HG02938 (cell line): ENCODE data around the gene EN2.

ENCODE experiments used
- ATAC-seq: cut with Tn5 transposase; IDR thresholded peaks from one replicate; pipeline ENCODE4 v1.9.1; 2021; ENCODE audit warnings: mild to moderate bottlenecking, moderate library complexity; ENCODE audit not compliant: unreplicated experiment

Gene EN2

DNA sequence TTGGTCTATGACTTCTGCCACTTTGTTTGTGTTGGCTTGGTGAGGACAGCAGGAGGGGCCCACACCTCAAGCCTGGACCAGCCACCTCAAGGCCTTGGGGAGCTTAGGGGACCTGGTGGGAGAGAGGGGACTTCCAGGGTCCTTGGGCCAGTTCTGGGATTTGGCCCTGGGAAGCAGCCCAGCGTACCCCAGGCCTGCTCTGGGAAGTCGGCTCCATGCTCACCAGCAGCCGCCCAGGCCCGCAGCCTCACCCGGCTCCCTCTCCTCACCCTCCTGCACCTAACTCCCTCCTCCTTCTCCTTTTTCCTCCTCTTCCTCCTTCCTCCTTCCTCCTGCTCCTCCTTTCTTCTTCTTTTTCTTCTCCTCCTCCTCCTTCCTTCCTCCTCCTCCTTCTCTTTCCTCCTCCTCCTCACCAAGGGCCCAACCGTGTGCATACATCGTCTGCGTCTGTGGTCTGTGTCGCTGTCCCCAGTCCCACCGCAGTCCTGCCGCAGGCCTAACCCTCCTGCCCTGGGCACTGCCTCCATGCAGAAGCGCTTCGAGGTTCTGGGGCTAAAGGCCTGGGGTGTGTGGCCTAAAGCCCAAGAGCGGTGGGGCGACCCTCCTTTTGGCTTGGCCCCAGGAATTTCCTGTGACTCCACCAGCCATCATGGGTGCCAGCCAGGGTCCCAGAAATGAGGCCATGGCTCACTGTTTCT lies 5.3 kb downstream of the EN2 start:
- ATAC-seq: no peak

DNA sequence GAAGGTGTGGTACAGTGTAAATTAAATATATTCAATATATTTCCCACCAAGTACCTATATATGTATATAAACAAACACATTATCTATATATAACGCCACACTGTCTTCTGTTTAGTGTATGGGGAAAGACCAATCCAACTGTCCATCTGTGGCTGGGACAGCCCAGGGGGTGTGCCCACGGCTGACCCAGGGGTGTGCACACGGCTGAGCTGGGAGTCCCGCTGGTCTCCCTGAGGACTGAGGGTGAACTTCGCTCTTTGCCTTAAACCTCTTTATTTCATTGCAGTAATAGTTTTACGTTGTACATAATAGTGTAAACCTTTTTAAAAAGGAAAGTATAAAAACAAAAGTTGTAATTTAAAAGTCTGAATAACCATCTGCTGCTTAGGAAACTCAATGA lies 6.3 kb downstream of the EN2 start:
- no peak for ATAC-seq

- ATAC-seq: no peak
Measured at GRCh38 chr7:155464948-155465739, 7.2 kb downstream of the EN2 start.

- no peak for ATAC-seq
Measured at GRCh38 chr7:155465761-155466141, 7.8 kb downstream of the EN2 start.

DNA sequence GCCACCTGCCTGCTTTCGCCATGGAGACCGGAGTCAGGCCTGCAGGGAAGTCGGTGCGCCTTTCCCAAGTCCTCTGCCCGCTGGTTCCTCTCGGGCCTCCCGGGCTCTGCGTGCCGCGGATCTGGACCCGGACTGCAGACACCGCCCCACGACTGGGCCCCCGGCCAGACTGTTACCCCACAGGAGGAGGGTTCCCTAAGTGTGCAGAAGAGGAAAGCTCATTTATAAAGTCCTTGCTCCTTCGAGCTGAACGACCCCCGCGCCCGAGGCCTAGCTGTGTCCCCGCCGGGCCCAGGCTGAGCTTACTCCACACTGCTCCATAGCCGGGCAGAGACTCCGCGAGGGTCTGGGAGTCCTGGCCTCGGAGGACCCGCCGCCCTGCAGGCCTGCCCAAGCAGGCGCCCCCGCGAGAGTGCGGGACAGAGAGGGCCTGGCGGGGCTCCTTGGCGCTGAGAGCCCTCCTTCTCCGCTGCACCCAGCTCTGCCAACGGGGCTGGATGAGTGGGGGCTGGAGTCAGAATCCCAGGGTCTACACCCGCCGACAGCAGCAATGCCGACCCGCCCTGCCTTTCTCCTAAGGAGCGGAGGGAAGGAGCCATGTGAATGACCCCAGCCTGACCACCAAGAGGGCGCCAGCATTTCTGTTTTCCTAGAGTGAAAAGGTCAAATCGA lies 8.3 kb downstream of the EN2 start:
- ATAC-seq: no peak

GRCh38 chr7:155466814-155467733 lies 9.1 kb downstream of the EN2 start:
- ATAC-seq: peak; percentile 49

- ATAC-seq: no peak
Measured at GRCh38 chr7:155467846-155468784, 10.2 kb downstream of the EN2 start.

GRCh38 chr7:155468785-155469148 lies 10.8 kb downstream of the EN2 start:
- no peak for ATAC-seq

DNA sequence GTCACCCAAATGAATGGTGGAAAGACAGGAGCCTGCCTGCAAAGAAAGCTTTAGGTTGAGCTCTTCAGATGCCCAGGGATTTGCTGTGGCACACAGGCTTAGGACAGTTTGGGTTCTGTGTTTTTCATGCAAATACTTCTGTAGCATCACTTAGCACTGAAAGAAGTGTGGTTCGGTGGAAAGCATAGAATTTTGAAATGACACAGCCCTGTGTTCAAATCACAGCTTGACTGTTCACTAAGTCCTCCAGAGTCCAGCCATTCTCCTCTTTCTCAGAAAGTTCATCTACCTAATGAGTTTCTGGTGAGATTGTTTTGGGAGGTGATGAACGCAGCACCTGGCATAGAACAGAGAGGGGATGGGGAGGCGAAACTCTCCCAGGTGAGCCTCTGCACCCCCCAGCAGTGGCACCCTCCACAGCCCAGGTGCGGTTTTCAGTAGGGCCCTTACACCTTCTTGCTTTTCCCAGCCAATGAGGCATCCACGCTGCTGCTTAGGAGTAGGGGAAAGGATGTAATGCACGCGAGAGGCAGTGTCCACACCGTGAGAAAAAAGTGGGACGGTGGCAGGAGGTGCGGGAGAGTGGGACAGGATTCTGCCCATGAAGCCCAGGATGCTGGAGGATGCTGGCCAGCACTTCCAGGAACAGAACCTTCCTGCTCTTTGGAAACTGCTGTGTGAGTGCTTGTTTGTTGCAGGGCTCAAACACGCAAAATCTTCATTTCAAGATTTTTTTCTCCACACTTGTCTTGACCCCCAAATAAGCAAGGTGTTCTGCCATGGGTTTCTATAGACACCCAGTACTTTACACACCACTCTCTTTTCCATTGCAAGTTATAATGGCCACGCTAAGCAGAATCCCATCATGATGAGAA lies 11.6 kb downstream of the EN2 start:
- no peak for ATAC-seq

DNA sequence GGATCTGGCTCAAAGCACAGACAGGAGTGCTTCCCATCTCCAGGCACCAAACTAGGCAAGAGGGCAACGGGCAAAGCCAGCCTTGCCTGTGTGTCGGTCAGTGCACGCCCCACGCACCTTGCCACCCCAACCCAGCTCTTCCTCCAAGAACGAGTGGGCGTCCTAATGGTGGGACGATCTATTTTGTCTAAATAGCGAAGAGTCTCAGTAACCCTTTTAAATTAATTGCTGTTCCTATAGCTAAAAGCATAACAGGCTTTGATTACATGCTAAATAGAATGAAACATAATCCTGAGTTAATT lies 12.2 kb downstream of the EN2 start:
- ATAC-seq: no peak

DNA sequence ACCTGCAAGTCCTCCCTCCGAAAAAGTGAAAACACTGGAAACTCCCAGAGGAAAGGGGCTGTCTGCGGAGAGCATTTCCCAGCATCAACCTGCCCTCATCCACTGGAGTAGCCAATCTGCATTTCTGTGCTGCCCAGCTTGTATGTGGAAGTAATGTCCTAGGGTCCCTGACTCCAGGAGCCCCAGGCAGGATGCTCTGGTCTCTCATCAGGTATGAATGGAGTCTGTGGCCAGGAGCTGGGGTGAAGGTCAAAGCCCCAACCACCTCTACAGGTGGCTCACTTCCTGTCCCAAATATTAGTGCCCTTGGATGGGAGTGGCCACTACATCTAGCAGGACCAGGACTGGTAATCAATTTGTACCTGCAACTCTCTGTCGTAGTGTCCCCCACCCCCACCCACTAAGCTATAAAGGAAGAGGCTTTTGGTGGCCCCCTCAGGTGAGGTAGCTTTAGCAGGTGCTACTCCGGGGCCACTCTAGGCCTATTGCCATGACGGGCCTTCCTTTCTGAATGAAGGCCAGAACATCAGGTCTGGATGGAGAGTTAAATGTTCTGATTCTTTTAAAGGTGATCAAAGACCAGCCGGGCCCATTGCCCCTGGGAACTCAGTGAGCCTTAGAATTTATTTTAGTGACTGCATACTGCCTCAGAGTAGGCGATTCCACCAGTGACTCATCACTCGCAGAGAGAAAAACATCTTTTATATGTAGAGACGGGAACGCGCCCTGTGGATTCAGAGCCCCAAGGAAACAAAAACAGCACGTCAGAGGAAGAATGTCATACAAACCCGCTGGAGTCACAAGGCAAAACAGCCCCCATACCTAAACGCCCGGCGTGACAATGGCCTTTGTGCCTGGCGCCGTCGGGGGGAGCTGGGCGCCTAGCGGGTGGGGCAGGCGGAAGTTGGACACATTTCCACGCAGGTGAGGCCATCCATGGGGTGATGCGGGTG lies 13.0 kb downstream of the EN2 start:
- no peak for ATAC-seq

DNA sequence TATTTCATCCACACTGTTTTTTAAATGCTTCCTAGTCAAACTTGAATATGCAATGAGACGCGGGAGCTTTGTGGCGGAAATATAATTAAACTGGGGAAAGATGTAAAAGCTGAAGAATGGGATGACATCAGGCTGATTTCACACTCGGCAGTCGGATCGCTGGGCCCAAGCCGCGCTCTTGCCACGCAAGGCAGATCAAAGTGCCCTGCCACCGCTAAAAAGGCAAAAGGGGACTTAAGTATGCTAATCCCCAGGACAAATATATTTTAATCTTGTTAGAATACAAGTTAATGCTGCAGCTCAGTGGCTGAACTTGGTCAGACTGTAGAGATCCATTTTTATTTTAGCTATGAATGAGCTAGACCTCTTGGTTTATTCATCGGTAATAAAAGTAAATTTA lies 13.8 kb downstream of the EN2 start:
- ATAC-seq: no peak

DNA sequence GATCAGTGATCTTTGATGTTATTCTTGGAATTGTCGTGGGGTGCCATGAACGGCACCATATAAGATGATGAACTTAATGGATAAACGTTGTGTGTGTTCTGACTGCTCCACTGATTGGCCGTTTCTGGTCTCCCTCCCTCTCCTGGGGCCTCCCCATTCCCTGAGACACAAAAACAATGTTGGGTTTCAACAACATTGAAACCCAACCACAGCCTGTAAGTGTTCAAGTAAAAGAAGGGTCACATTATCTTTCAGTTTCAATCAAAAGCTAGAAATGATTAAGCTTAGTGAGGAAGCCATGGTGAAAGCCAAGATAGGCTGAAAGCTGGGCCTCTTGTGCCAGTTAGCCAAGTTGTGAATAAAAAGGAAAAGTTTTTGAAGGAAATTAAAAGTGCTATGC lies 19.5 kb downstream of the EN2 start:
- ATAC-seq: peak; percentile 96

GRCh38 chr7:155481764-155482163 lies 23.8 kb downstream of the EN2 start:
- no peak for ATAC-seq

DNA sequence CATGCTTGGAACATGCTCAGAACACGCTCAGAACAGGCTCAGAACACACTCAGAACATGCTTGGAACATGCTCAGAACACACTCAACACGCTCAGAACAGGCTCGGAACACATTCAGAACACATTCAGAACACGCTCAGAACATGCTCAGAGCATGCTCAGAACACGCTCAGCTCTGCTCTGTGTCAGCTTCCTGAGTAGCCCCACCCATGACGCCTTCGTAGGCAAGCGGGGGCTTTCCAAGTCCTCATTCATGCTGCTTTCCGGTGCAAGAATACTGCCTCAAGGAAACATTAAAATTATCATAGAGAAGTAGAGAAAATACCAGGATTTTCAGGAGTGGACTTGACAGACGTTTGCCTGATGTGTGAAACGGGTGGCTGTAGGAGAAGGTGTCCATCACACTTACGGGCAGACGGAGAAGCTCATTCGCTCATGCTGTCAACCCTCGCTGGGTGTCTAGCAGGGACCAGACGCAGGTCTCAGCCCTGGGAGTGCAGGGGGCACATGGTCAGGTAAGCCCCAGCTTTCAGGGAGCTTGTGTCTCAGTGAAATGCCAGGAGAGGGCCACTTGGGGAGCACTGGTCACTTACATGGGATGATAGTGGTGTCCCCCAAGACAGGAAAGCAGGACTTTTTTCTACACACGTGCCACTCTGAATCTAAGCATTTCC lies 24.7 kb downstream of the EN2 start:
- ATAC-seq: peak; percentile 69

GRCh38 chr7:155483245-155483644 lies 25.3 kb downstream of the EN2 start:
- ATAC-seq: no peak

DNA sequence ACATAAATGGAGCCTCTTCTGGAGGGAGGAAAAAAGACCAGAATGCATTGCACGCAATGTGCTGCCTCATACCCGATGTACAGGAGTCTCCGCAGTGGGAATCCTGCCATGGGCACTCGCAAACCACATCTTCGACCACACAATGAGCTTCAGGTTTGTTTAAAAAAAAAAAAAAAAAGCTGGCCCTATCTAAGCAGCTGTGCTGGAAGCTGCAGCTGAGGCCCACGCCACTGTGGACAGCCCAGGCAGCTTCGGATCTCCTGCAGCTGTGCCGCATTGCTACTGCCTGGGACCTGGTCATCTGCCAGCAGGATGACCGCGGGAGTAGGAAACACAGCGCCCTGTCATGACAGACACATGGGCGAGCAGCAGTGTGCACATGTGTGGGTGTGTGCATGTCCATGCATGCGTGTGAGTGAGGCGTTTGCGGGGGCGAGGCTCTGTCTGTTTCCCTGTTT lies 26.0 kb downstream of the EN2 start:
- no peak for ATAC-seq
